ENCODE data around the gene RUNX2. TPM values are rescaled to one million over a fixed set of nuclear protein-coding genes. Genes with fewer than 3 reads are reported as not detected.

RUNX2 gene
- total and polyA plus RNA-seq, 2 experiments from 2014 or later = 4.4 to 5.2 TPM

DNA sequence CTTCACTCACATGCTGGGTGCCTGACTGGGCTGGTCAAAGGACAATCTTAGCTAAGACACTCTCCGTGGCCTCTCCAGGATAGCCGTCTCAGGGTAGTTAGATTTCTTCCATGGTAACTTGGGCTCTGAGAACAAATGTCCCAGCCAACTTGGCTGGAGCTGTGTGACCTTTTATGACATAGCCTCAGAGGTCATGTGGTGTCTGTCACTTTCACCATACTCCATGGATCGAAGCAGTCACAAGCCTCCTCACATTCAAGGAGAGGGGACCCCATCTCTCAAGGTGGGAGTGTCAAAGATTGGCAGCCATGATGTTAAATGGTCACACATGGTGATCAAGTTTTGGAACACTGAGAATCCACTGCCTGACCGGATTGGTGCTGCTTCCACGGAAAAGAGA is 240.5 kb downstream of the RUNX2 start:
- H3K9ac ChIP-seq = no peak overlapping the region
- no peaks in the 10 kb centered on the region for H3K9me3 ChIP-seq (ENCODE audit: low read depth)
- no peak for DNase-seq
- no peaks in the 10 kb centered on the region for H3K36me3 ChIP-seq (ENCODE audit: low read depth)
- no peaks in the 10 kb centered on the region for H3F3A ChIP-seq (ENCODE audit: insufficient read depth)
- no peaks in the 10 kb centered on the region for H3K9me2 ChIP-seq (ENCODE audit: insufficient read depth)
- peaks cover 10% of the 10 kb centered on the region for H3K4me1 ChIP-seq (ENCODE audit: insufficient read depth)
- no peaks in the 10 kb centered on the region for H4K20me1 ChIP-seq (ENCODE audit: insufficient read depth)
- no peak overlapping the region for H3K4me3 ChIP-seq
- in situ Hi-C loops (cut with MboI) = no loop called here
- 91 to 97% methylated on average over 5 of the region's 5 CpGs for WGBS, 2 experiments (ENCODE audit: low coverage in 1 of 2, low lambda C conversion rate in 2 of 2, missing lambda C conversion rate in 2 of 2)
- no peak overlapping the region for H2AFZ ChIP-seq
- no peaks in the 10 kb centered on the region for H3K27me3 ChIP-seq (replicated peaks; ENCODE audit: insufficient read depth)
- H3K27ac ChIP-seq = no peak overlapping the region
- TF ChIP-seq EZH2phosphoT487 (IDR thresholded peaks at IDR 0.05; ENCODE audit: insufficient read depth, low read depth) = no peak
- no peak for TF ChIP-seq EZH2 (IDR thresholded peaks at IDR 0.05; ENCODE audit: insufficient read depth, poor library complexity, severe bottlenecking)
- no peak overlapping the region for H3K4me2 ChIP-seq (ENCODE audit: unreplicated experiment)
- no peaks in the 10 kb centered on the region for H3K79me2 ChIP-seq (ENCODE audit: insufficient read depth)

DNA sequence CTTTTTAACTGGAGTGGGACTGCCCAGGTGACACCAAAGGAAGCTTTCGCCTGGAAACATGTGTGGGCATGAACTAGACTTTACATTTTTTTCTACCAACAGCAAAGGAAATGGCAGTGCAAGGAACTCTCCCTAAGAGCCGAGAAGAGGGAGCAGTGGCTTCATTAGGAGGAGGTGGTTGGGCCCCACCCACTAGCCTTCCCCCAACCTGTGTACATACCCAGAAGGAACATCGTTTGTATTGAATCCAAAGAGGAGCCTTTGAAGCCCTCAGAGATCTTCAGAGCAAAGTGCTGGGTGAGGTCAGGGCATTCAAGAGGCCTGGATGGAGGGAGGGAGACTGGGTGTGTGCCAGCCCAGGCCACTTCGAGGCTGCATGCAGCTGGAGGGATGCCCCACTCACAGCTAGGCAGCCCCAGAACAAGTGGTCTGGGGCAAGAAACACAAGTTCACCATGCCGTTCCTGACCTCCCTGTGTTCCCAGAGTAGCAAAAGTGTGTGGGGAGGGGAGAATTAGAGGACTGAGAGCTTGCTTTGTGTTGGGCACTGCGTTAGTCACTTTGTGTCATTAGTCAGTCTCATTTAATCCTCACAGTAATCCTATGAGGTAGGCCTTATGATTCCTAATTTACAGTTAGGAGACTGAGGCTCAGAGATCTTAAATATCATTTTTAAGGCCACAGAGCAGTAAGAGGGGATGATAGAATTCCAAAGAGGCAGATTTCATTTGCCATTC is 241.2 kb downstream of the RUNX2 start:
- Histone ChIP-seq H3K4me3 (no peak overlapping the region), H3K9me2 (ENCODE audit: insufficient read depth) (no peaks in the 10 kb centered on the region), H3K36me3 (ENCODE audit: low read depth) (no peaks in the 10 kb centered on the region), H3K27me3 (replicated peaks; ENCODE audit: insufficient read depth) (no peaks in the 10 kb centered on the region), H3K27ac (no peak overlapping the region), H3K9ac (no peak overlapping the region), H4K20me1 (ENCODE audit: insufficient read depth) (no peaks in the 10 kb centered on the region), H3F3A (ENCODE audit: insufficient read depth) (no peaks in the 10 kb centered on the region), H3K4me2 (ENCODE audit: unreplicated experiment) (no peak overlapping the region), H3K9me3 (ENCODE audit: low read depth) (no peaks in the 10 kb centered on the region), H3K4me1 (ENCODE audit: insufficient read depth) (peaks cover 10% of the 10 kb centered on the region), H3K79me2 (ENCODE audit: insufficient read depth) (no peaks in the 10 kb centered on the region), H2AFZ (peak overlapping the region; percentile 32; the same call in 1 of the 2 replicates)
- in situ Hi-C loops (cut with MboI) = no loop called here
- WGBS, 2 experiments (ENCODE audit: low coverage in 1 of 2, low lambda C conversion rate in 2 of 2, missing lambda C conversion rate in 2 of 2) = 61 to 68% methylated on average over 6 of the region's 6 CpGs
- TF ChIP-seq EZH2phosphoT487 (IDR thresholded peaks at IDR 0.05; ENCODE audit: insufficient read depth, low read depth) = no peak
- TF ChIP-seq EZH2 (IDR thresholded peaks at IDR 0.05; ENCODE audit: insufficient read depth, poor library complexity, severe bottlenecking) = no peak
- peak; percentile 32 for DNase-seq

DNA sequence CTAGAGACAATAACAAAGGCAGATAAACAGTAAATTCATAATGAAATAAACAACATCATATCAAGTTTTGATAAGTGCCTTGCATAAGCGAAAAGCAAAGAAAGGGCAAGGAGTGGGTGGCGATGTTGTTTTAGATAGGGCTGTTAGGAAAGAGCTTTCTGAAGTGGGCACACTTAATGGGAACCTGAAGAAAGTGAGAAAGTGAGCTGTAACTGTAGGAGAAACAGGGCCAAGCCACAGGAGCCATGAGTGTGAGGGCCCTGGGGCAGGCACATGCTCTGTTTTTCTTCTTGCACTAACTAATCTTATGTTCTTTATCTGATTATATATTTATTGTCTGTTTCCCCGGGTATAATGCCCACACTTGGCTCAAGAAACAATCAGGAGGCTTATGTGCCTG is 243.0 kb downstream of the RUNX2 start:
- Histone ChIP-seq H3K4me2 (ENCODE audit: unreplicated experiment) (no peak overlapping the region), H3K9me2 (ENCODE audit: insufficient read depth) (no peaks in the 10 kb centered on the region), H3F3A (ENCODE audit: insufficient read depth) (no peaks in the 10 kb centered on the region), H3K4me1 (ENCODE audit: insufficient read depth) (peaks cover 10% of the 10 kb centered on the region), H3K36me3 (ENCODE audit: low read depth) (no peaks in the 10 kb centered on the region), H3K9ac (no peak overlapping the region), H3K79me2 (ENCODE audit: insufficient read depth) (no peaks in the 10 kb centered on the region), H3K4me3 (no peak overlapping the region), H3K27me3 (replicated peaks; ENCODE audit: insufficient read depth) (no peaks in the 10 kb centered on the region), H2AFZ (no peak overlapping the region), H4K20me1 (ENCODE audit: insufficient read depth) (no peaks in the 10 kb centered on the region), H3K27ac (no peak overlapping the region), H3K9me3 (ENCODE audit: low read depth) (no peaks in the 10 kb centered on the region)
- no peak for DNase-seq
- WGBS, 2 experiments (ENCODE audit: low coverage in 1 of 2, low lambda C conversion rate in 2 of 2, missing lambda C conversion rate in 2 of 2) = 92 to 93% methylated on average over 3 of the region's 3 CpGs
- in situ Hi-C loops (cut with MboI) = no loop called here
- no peak for TF ChIP-seq EZH2phosphoT487 (IDR thresholded peaks at IDR 0.05; ENCODE audit: insufficient read depth, low read depth)
- no peak for TF ChIP-seq EZH2 (IDR thresholded peaks at IDR 0.05; ENCODE audit: insufficient read depth, poor library complexity, severe bottlenecking)

DNA sequence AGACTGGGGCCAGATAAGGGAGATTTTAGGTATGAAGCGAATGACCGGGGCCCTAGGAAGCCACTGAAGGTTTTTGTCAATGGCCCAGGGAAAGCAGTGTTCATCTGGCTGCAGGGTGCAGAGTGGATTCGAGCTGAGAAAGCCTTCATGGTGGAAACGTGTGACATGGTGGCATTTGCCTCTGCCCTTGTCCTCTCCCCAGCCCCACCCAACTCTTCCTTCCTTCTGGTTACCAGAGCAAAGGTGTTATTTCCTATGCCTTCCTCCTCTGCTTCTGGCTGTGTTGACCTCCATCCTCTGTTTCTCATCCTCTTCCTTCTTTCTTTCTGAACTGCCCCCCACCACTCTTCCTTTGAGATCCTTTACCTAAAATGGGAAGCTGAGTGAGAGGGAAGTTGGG is 244.7 kb downstream of the RUNX2 start:
- Histone ChIP-seq H2AFZ (no peak overlapping the region), H3K9ac (no peak overlapping the region), H3F3A (ENCODE audit: insufficient read depth) (no peaks in the 10 kb centered on the region), H3K9me2 (ENCODE audit: insufficient read depth) (no peaks in the 10 kb centered on the region), H4K20me1 (ENCODE audit: insufficient read depth) (no peaks in the 10 kb centered on the region), H3K27ac (no peak overlapping the region), H3K79me2 (ENCODE audit: insufficient read depth) (no peaks in the 10 kb centered on the region), H3K4me3 (no peak overlapping the region), H3K4me2 (ENCODE audit: unreplicated experiment) (no peak overlapping the region), H3K4me1 (ENCODE audit: insufficient read depth) (peaks cover 17% of the 10 kb centered on the region), H3K36me3 (ENCODE audit: low read depth) (no peaks in the 10 kb centered on the region), H3K27me3 (replicated peaks; ENCODE audit: insufficient read depth) (no peaks in the 10 kb centered on the region), H3K9me3 (ENCODE audit: low read depth) (no peaks in the 10 kb centered on the region)
- 94 to 99% methylated on average over 4 of the region's 4 CpGs for WGBS, 2 experiments (ENCODE audit: low coverage in 1 of 2, low lambda C conversion rate in 2 of 2, missing lambda C conversion rate in 2 of 2)
- no peak for TF ChIP-seq EZH2 (IDR thresholded peaks at IDR 0.05; ENCODE audit: insufficient read depth, poor library complexity, severe bottlenecking)
- no peak for TF ChIP-seq EZH2phosphoT487 (IDR thresholded peaks at IDR 0.05; ENCODE audit: insufficient read depth, low read depth)
- in situ Hi-C loops (cut with MboI) = no loop called here
- DNase-seq = no peak
